K562 (cell line): ENCODE results near the gene ARF1. TPM values are rescaled to one million over a fixed set of nuclear protein-coding genes. Genes with fewer than 3 reads are reported as not detected.
A peak's percentile ranks its signal among the peaks of the same experiment; 100 is the strongest.

ENCODE experiments used
- AFF4 ChIP-seq: sonication (generic); formaldehyde crosslinking; IDR thresholded peaks from 2 replicates; pipeline ENCODE4 v1.8.0; 2023; ENCODE audit warnings: mild to moderate bottlenecking, missing genetic modification reagents
- BACH1 ChIP-seq: fragments of 200-800 bp; sonication (Bioruptor generic); IDR thresholded peaks from 2 replicates; pipeline ENCODE4 v1.6.1; 2016; ENCODE audit warnings: missing genetic modification characterization, missing compliant biosample characterization
- CREB3L1 ChIP-seq: fragments of 450-650 bp; IDR thresholded peaks from 2 replicates; pipeline ENCODE4 v1.6.1; 2014; ENCODE audit warnings: low read depth, mild to moderate bottlenecking, moderate library complexity, borderline replicate concordance
- HLTF ChIP-seq: fragments of 450-650 bp; IDR thresholded peaks from 2 replicates; pipeline ENCODE4 v1.6.1; 2016
- KDM1A ChIP-seq, 2 experiments: fragments of 450-650 bp; IDR thresholded peaks; 2 replicates each; pipeline ENCODE4 v1.6.1; 2016; ENCODE audit warnings: mild to moderate bottlenecking in 2 of 2
- MCM3 ChIP-seq: fragments of 450-650 bp; IDR thresholded peaks from 2 replicates; pipeline ENCODE4 v1.6.1; 2016
- MTA3 ChIP-seq: fragments of 450-650 bp; formaldehyde crosslinking; IDR thresholded peaks from 2 replicates; pipeline ENCODE4 v1.6.1; 2017; ENCODE audit warnings: mild to moderate bottlenecking, borderline replicate concordance
- NFE2L1 ChIP-seq: fragments of 450-650 bp; IDR thresholded peaks from 2 replicates; pipeline ENCODE4 v1.6.1; 2016; ENCODE audit warnings: missing genetic modification characterization, low read depth, mild to moderate bottlenecking, missing compliant biosample characterization, moderate library complexity, borderline replicate concordance
- ZNF780A ChIP-seq: fragments of 250-450 bp; sonication (Bioruptor Pico); IDR thresholded peaks from 2 replicates; pipeline ENCODE4 v1.5.0; 2021; ENCODE audit warnings: mild to moderate bottlenecking
- polyA plus RNA-seq, 8 experiments: library from polyadenylated mRNA; depleted of rRNA in 4 of 8; stranded (reverse) in 5 of 8; unstranded in 3 of 8; fragments of >200 nt; fragmentation: Nextera tagmentation in 2 of 8; fragmentation: Illumina TruSeq in 1 of 8; extraction: Ambion mirVana in 2 of 8; extraction: Trizol in 1 of 8; gene quantifications; 2 replicates each; pipeline versions ENCODE4 v1.2.1 to v1.2.3, GENCODE V29; 2011 to 2014; ENCODE audit warnings: inconsistent platforms in 1 of 8, missing spikeins in 1 of 8
- total RNA-seq, 7 experiments: library from RNA; depleted of rRNA in 6 of 7; stranded (reverse); fragments of >200 nt in 6 of 7; fragmentation: Illumina TruSeq in 2 of 7; extraction: Trizol in 2 of 7; gene quantifications; 2 replicates each; pipeline versions ENCODE4 v1.2.1 to v1.2.3, GENCODE V29; 2011 to 2021; ENCODE audit warnings: low replicate concordance in 1 of 7

The ARF1 gene
- total and polyA plus RNA-seq, 9 of the 15 experiments (the other 6 are each of a cell fraction or from before 2014, with no cell fraction given): 69.8 to 593 (median 325) TPM

- TF ChIP-seq AFF4 (CRISPR knock-in tag) (no peak), MTA3 (no peak), BACH1 (tag) (no peak), NFE2L1 (no peak), KDM1A (IDR thresholded peaks at IDR 0.05) (peak in 1 of 2 experiments; percentile 39; a peak in 1 of 4 replicates), MCM3 (no peak), ZNF780A (CRISPR knock-in tag) (no peak), CREB3L1 (no peak), HLTF (no peak)
Observed at GRCh38 chr1:228046421-228047182, 35.9 kb upstream of the ARF1 start (continued).
